Fibroblast of villous mesenchyme (primary cell): ENCODE data around the gene FMN1. TPM values are rescaled to one million over a fixed set of nuclear protein-coding genes. Genes with fewer than 3 reads are reported as not detected.

Experiments used
- DNase-seq: peaks from one replicate; pipeline ENCODE4 v3.0.0-alpha.2; 2010; ENCODE audit warnings: low read depth
- H3K4me3 ChIP-seq: 2 replicates; pipeline ENCODE4 v1.5.1; 2011; ENCODE audit warnings: low read depth, mild to moderate bottlenecking, low read length
- CTCF ChIP-seq: IDR thresholded peaks from 2 replicates; pipeline ENCODE4 v1.5.1; 2012; ENCODE audit warnings: low read depth, mild to moderate bottlenecking, low read length; ENCODE audit not compliant: insufficient read depth
- total RNA-seq: library from RNA; depleted of rRNA; stranded (reverse); fragments of >200 nt; gene quantifications from 2 replicates; pipeline ENCODE4 v1.2.3, GENCODE V29; 2012

Gene FMN1
- total RNA-seq, 1 donor = 8.6 TPM

GRCh38 chr15:33183334-33183733 is 11.2 kb downstream of the FMN1 start:
- no peak overlapping the region for H3K4me3 ChIP-seq
- DNase-seq = no peak
- no peak for TF ChIP-seq CTCF

GRCh38 chr15:33182926-33183325 is 11.6 kb downstream of the FMN1 start:
- no peak overlapping the region for H3K4me3 ChIP-seq
- DNase-seq = no peak
- no peak for TF ChIP-seq CTCF

- no peak for DNase-seq
- H3K4me3 ChIP-seq = no peak overlapping the region
- TF ChIP-seq CTCF = no peak
Observed at GRCh38 chr15:33182278-33182905, 12.1 kb downstream of the FMN1 start.

- H3K4me3 ChIP-seq = no peak overlapping the region
- no peak for TF ChIP-seq CTCF
- DNase-seq = no peak
Observed at GRCh38 chr15:33179874-33180273, 14.6 kb downstream of the FMN1 start.

DNA sequence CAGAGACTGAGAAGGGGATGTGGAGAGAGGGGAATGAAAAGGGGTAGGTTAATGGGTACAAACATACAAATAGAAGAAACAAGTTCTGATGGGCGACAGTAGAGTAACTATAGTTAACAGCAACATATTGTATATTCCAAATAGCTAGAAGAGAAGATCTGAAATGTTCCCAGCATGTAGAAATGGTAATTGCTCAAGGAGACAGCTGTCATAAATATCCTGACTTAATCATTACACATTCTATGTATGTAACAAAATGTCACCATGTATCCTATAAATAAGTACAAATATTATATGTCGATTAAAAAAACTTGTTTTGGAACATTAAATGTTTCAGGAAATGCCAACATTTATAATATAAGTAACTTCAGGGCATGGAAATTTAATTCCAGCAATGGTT is 23.3 kb downstream of the FMN1 start:
- H3K4me3 ChIP-seq = no peak overlapping the region
- TF ChIP-seq CTCF = no peak
- DNase-seq = no peak

- DNase-seq = no peak
- no peak for TF ChIP-seq CTCF
- no peak overlapping the region for H3K4me3 ChIP-seq
Observed at GRCh38 chr15:33169625-33170024, 24.9 kb downstream of the FMN1 start.

GRCh38 chr15:33168444-33168843 is 26.1 kb downstream of the FMN1 start:
- no peak overlapping the region for H3K4me3 ChIP-seq
- DNase-seq = no peak
- no peak for TF ChIP-seq CTCF
